ENCODE measurements around the gene TEX2.
"Not testable (repeated sequence)": the region's sequence is repeated elsewhere in the genome, so short reads cannot be mapped to it uniquely, and the experiment has no call there.

The TEX2 gene

GRCh38 chr17:64135000-64135399, 128.1 kb downstream of the TEX2 start:
- no peak for DNase-seq (ENCODE audit: low read depth)

- no peak for DNase-seq (ENCODE audit: low read depth)
Observed at GRCh38 chr17:64134216-64134970, 128.7 kb downstream of the TEX2 start.

GRCh38 chr17:64133546-64134215, 129.4 kb downstream of the TEX2 start:
- no peak for DNase-seq (ENCODE audit: low read depth)

DNA sequence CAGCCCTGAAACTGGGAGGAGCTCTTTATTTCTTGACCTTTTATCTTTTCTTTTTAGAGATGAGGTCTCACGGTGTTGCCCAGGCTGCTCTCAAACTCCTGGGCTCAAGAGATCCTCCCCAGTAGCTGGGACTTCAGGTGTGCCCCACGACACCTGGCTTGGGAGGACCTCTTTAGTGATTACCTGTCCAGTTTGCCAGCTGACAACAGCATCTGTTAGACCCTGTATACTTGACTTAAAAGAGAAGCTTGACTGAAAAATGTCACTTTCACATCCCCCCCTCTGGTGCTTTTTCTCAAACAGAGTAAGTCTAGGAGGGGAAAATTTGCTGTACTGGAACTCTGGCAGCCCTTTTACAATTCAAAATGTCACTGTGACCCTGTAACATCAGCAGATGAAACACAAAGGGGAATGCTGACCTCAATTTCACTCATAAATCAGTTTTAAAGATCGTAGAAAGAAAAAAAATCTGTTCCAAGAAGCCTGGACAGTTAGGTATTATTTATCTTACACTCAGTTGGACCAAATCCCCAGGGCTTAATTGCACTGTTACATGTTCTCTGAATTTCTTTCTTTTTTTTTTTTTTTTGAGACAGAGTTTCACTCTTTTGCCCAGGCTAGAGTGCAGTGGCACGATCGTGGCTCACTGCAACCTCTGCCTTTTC, 131.3 kb downstream of the TEX2 start:
- DNase-seq (ENCODE audit: low read depth): no peak

DNA sequence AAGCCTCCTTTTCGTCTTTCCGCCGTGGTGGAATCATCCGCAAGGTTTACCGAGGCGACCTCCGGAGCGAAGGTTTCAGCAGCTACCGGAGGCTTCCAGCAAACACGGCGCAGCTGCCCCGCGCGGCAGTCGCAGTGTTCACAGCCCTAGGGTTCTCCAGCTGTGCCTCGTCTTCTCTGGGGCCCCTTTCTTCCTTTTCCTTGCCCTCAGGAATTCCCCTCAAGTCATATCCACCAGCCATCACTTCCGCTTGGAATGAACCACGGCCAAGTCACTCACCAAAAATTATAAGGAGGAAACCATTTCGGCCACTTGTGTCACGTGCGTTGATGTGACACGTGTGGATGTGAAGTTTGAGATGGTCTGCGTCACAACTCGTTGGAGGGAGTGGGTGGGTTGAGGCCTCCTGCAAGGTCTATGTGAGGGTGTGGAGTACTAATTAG, 132.5 kb downstream of the TEX2 start:
- DNase-seq (ENCODE audit: low read depth): no peak

GRCh38 chr17:64129765-64130558, 133.1 kb downstream of the TEX2 start, which contains the start of gene ERN1:
Gene ERN1 (minus strand): TSS chr17:64130144. CDS start chr17:64130029, 115 bp downstream.
- DNase-seq (ENCODE audit: low read depth): no peak

DNA sequence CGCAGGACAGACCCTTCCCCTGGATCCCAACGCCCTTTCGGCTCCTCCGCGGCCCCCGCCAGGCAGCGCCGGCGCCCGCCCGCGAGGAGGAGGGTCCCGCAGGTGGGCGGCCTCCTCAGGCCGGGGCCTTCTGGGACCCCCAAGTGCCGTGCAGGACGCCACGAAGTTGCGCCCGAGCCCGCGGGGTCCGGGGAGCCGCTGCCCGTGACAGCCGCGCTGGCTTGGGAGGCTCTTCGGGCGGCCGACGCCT, 133.6 kb downstream of the TEX2 start:
- DNase-seq (ENCODE audit: low read depth): no peak

GRCh38 chr17:64128787-64129514, 134.1 kb downstream of the TEX2 start:
- no peak for DNase-seq (ENCODE audit: low read depth)

- no peak for DNase-seq (ENCODE audit: low read depth)
Observed at GRCh38 chr17:64126918-64127317, 136.1 kb downstream of the TEX2 start.

DNA sequence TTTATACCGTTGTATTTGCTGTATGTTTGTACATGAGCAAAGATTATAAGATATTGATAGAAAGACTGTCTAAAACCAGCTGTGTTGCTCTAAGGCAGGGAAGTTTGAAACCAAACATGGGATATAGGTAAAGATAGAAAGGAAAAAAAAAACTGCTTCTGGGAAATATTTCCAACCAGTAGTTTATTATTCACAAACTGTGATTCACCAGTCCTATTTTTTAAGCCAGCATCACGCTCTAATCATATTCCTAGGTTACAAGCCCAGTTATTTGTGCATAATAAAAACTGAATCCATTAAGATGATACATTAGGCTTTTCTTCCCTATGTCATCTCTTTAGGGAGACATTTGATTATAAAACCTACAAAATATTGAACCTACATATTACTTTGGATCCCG, 137.1 kb downstream of the TEX2 start:
- DNase-seq (ENCODE audit: low read depth): no peak

DNA sequence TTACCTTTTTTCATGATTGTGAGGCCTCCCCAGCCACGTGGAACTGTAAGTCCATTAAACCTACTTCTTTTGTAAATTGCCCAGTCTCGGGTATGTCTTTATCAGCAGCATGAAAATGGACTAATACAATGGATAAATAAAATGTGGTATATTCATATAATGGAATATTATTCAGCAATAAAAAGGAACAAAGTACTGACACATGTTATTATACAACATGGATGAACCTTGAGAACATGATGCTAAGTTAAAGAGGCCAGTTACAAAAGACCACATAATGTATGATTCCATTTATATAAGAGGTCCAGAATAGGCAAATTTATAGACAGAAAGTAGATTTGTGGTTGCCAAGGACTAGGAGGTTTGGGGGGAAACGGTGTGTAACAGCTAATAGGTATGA, 138.5 kb downstream of the TEX2 start:
- no peak for DNase-seq (ENCODE audit: low read depth)

- DNase-seq (ENCODE audit: low read depth): no peak
Observed at GRCh38 chr17:64123114-64123513, 139.9 kb downstream of the TEX2 start.

DNA sequence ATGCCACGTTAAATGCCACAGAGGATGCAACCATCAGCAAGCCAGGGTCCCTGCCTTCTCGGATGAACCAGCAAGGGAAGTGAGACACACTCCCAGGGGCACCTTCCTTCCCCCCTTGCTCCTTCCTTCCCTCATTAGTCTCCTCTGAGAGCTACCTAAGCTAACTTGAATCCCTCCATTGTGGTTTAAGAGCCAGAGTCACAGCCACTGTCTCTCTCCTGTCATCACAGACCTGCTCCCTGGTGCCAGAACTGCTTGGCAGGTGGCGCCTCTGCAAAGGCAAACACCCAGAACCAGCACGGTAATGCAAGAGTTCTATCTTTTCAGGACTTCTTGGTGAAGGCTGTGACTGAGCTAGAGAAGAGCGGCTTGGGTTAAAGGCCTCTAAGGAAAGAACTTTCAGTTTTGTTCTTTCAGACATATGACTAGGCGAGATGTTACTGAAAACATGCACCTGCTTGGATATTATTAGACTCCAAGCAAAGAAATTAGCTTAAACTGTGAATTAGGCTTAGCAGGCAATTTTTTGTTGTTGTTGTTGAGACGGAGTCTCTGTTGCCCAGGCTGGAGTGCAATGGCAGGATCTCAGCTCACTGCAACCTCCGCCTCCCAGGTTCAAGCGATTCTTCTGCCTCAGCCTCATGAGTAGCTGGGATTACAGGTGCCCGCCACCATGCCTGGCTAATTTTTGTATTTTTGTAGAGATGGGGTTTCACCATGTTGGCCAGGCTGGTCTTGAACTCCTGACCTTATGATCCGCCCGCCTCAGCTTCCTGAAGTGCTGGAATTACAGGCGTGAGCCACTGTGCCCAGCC, 141.9 kb downstream of the TEX2 start:
- not testable (repeated sequence) for DNase-seq (ENCODE audit: low read depth)

DNA sequence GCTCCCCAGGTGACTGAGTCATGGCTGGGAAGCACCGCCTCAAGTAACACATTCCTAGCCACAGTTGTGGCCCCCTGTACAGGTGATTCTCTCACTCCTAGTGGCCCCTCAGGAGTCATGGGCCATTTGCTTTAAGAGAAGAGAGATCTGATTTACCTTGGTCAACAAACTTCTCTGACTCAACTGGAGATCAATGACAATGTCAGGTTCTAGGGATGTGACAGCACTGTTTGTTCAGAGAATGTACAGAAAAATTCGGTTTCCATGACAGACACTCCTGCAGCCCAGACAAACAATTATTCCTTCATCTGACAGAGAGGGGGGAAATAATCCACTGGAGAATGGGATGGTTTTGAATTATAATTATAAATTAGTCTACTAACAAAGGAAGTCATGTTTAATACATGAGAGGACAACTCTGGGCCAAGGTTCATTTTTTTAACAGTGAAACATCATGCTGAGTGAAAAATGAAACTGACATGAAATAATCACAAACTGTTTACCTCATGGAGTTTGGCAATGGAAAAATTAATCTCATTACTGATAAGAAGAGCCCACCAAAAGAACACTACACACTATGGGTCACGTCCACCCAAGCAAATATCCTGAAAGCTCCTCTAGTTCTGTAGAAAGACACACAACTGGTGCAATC, 142.8 kb downstream of the TEX2 start:
- no peak for DNase-seq (ENCODE audit: low read depth)

DNA sequence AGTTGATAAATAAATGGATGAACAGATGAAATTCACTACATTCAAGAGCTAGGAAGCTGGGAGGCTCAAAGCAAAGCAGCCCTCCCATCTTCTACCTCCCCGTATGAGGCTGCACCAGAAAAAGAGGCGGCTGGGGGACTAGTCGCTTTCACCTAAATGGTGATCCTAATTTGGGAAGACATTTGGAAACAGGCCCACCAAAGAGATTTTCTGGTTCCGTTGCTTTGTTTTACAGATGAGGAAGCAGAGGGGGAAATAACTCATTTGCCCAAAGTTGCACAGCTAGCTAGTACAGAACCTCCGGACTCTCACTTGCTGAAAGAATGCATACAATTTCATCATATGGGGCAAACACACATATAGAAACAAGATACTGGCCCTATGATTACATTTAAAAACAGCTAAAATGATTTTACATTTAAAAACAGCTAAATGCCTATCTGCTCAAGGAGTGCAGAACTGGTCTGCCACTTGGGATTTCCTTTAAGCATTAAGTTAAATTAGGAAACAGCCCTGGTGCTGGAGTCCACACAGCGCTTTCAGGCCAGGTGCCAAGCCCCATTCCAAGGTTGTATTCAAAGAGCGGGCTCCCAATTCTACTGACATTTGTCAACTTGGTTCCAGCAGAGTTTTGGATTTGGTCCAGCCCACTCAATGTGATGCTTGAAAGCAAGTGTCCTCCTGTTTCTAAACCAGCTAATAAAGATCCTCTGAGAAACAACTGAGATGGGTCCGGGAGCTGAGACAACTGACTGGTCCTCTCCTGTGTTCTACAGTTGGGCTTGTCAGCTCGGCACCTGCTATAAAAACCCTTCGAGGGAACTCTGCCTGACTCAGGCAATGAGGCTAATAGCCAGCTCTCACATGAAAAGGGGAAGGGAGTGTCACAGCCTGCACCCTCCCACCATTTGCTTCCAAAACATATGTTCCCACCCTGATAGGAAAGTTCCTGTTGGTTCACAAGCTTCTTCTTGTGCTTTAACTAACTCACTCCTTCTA, 144.8 kb downstream of the TEX2 start:
- DNase-seq (ENCODE audit: low read depth): no peak

- DNase-seq (ENCODE audit: low read depth): no peak
Observed at GRCh38 chr17:64115822-64116534, 147.1 kb downstream of the TEX2 start.

DNA sequence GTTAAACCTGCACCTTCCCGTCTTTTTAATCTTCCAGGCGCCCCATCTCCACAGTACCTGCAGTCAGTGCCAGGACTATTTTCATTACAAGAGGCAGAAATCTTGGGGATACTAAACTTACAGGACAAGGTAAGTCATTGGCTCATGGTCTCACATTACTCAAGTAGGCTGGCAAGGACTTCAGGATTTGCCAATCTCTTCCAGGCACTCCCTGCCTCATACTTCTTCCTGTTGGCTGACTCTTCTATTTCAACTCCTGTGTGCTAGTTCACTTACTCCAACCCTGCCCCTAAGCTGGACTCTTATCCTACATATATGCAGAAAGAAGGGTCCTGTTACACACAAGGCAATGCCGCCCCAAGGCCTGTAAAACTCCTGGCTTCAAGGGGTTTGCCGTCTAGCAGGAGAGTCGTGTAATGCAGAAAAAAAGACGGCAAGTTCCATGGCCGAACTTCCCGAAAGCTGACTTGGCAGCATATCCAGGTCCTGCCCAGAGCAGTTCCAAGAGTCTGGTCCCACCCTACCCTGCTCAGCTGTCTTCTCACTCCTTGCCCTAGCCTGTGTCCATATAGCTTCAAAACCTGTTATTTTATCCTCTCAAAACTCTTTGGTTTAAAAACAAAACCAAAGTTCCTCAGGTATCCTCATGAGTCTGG, 147.9 kb downstream of the TEX2 start:
- no peak for DNase-seq (ENCODE audit: low read depth)

GRCh38 chr17:64113006-64113405, 150.1 kb downstream of the TEX2 start:
- DNase-seq (ENCODE audit: low read depth): no peak
